GM10266 (cell line): ENCODE data around the gene STXBP2.

ENCODE experiments used
- DNase-seq: peaks from one replicate; pipeline ENCODE4 v3.0.0; 2012; ENCODE audit errors: extremely low spot score
- TF ChIP-seq, protein P1 (sequence below): IDR thresholded peaks from 2 replicates; pipeline ENCODE4 v1.5.1; 2012; ENCODE audit warnings: mild to moderate bottlenecking, low read depth; ENCODE audit not compliant: control insufficient read depth, insufficient read depth; ENCODE audit errors: missing control alignments

The STXBP2 gene

DNA sequence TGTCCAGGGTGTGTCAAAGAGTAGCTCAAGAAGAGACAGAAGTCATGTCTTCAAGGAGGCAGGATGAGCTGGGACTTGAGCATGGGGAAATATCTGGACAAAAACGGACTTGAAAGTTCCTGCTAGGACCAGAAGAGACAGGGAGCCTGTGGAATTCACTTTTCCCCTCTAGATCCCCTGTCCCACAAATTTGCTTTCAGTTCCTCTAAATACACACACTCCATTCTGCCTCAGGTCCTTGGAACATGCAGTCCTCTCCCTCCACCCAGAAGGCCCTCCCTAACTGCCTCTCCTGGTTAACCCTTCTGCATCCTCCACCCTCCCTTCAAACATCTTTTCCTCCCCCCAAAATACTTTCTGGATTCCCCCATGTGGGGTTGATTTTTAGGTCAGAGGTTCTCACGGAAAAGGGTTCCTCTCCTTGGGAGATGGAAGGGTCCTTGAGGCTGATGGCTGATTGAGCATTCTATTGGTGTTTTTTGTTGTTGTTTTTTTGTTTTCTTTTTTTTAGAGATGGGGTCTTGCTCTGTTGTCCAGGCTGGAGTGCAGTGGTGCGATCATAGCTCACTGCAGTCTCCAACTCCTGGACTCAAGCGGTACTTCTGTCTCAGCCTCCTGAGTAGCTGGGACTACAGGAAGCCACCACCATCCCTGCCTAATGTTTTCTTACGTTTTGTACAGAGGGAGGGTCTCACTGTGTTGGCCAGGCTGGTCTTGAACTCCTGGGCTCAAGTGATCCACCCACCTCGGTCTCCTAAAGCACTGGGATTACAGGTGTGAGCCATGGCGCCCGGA lies 25.0 kb downstream of the STXBP2 start:
- no peak for DNase-seq
- TF ChIP-seq, protein P1, sequence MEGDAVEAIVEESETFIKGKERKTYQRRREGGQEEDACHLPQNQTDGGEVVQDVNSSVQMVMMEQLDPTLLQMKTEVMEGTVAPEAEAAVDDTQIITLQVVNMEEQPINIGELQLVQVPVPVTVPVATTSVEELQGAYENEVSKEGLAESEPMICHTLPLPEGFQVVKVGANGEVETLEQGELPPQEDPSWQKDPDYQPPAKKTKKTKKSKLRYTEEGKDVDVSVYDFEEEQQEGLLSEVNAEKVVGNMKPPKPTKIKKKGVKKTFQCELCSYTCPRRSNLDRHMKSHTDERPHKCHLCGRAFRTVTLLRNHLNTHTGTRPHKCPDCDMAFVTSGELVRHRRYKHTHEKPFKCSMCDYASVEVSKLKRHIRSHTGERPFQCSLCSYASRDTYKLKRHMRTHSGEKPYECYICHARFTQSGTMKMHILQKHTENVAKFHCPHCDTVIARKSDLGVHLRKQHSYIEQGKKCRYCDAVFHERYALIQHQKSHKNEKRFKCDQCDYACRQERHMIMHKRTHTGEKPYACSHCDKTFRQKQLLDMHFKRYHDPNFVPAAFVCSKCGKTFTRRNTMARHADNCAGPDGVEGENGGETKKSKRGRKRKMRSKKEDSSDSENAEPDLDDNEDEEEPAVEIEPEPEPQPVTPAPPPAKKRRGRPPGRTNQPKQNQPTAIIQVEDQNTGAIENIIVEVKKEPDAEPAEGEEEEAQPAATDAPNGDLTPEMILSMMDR: no peak

DNA sequence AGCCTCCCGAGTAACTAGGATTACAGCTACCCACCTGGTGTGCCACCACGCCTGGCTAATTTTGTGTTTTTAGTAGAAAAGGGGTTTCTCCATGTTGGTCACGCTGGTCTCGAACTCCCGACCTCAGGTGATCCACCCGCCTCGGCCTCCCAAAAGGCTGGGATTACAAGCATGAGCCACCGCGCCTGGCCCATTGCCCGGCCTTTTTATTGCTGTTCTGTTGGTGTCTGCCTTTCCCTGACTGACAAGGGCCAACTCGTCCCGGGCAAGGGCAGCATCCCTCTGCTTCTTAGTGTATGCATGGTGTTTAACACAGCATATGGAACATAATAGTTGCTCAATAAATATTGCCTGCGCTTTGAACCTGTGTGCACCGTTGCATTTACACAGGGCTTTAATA lies 25.7 kb downstream of the STXBP2 start:
- TF ChIP-seq, protein P1: no peak
- no peak for DNase-seq

DNA sequence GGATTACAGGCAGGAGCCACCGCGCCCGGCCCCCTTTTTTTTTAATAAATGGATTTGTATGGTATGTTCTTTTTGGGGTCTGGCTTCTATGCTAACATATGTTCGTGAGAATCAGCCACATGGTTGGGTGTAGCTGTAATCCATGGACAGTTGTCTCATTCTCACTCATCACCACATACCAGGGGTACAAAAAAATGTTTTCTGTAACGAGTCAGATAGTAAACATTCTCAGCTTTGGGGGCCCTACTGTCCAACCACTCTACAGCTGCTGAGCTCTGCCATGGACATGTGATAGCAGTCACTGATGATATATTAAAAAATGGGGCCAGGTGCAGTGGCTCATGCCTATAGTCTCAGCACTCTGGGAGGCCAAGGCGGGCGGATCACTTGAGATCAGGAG lies 26.8 kb downstream of the STXBP2 start:
- TF ChIP-seq, protein P1: no peak
- DNase-seq: no peak

DNA sequence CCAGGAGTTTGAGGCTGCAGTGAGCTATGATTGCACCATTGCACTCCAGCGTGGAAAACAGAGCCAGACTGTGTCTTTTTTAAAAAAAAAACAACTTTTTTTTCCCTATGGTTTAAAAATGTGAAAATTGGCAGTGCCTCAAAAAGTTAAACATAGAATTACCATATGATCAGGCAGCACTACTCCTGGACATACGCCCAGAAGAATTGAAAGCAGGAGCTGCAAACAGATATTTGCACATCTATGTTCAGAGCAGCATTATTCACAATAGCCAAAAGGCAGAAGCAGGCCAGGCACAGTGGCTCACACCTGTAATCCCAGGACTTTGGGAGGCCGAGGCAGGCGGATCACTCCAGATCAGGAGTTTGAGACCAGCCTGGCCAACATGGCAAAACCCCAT lies 28.2 kb downstream of the STXBP2 start:
- DNase-seq: no peak
- TF ChIP-seq, protein P1: no peak

GRCh38 chr19:7668842-7669241 lies 31.9 kb downstream of the STXBP2 start, which contains the start of gene RETN:
RETN (plus strand) TSS chr19:7669049; CDS start chr19:7669327, 278 bp downstream.
- TF ChIP-seq, protein P1: no peak
- no peak for DNase-seq

DNA sequence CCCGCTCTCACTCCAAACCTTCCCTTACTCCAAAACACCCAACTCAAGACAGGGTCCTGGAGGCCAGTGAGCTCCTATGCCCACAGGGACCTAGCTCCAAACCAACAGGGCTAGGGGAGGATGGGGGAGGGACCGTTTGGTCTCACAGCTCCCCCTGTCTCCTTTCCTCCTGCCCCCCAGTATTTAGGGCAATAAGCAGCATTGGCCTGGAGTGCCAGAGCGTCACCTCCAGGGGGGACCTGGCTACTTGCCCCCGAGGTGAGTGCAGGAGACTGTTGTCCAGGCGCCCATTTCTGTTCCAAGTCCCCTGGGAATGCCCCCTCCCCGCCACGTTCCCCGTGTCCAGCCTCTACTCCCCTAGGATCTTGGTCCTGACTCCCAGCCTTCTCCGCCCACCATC lies 32.7 kb downstream of the STXBP2 start:
- TF ChIP-seq, protein P1: no peak
- DNase-seq: no peak

DNA sequence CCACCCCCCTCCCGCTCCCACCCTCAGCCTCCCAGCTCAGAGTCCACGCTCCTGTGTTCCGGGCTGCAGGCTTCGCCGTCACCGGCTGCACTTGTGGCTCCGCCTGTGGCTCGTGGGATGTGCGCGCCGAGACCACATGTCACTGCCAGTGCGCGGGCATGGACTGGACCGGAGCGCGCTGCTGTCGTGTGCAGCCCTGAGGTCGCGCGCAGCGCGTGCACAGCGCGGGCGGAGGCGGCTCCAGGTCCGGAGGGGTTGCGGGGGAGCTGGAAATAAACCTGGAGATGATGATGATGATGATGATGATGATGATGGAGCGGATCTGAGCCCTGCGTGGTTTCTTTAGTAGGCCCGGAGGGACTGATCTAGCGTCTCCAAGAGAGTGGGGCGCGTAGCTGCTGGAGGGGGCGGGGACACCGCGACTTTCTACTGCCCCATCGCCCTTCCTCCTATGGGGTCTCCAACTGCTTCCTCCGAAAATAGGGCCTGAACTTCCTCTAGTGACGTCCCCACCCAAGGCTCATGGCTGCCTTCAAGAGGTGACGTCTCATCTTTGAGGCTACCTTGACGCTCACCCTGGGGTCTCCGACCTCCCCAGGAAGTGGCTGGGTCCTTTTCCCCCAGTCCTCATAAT lies 33.4 kb downstream of the STXBP2 start:
- TF ChIP-seq, protein P1: no peak
- DNase-seq: no peak
